Raji (cell line): ENCODE data around the gene AOPEP.

ENCODE experiments used
- POLR2A ChIP-seq: IDR thresholded peaks from 2 replicates; pipeline ENCODE4 v1.6.1; 2011; ENCODE audit warnings: low read depth, low read length, control low read depth; ENCODE audit not compliant: insufficient read depth

AOPEP gene

GRCh38 chr9:94919376-94920098, 193.0 kb downstream of the AOPEP start:
- TF ChIP-seq POLR2A = no peak

DNA sequence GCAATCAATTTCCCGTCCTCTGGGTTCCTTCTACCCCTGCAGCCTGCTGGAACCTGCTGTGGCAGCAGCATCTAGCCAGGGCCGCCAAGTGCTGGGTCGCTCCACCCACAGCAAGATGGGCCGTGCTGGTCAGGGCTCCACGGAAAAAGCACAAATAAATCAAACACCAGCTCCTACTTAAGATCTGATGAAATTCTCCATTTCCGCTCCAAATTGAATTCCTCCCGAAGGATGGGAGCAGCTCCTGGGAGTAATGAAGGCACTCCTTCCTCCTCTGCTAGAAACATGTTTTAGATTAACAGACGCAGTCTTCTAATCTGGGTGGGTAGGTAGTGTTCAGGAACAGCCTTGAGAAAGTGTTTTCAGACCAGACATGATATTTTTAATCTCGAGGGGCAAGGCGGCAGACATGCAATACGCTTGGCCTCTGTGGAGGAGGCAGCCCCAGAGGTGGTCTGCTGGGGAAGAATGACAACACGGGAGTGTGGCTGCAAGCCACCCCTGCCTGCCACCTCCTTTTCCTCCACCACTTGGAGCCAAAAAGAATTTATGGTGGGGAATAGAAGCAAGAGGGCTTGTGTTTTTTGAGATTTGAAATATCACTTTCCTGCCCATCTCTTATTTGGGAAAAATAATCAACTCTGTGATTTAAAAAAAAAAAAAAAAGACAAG, 194.1 kb downstream of the AOPEP start:
- no peak for TF ChIP-seq POLR2A

DNA sequence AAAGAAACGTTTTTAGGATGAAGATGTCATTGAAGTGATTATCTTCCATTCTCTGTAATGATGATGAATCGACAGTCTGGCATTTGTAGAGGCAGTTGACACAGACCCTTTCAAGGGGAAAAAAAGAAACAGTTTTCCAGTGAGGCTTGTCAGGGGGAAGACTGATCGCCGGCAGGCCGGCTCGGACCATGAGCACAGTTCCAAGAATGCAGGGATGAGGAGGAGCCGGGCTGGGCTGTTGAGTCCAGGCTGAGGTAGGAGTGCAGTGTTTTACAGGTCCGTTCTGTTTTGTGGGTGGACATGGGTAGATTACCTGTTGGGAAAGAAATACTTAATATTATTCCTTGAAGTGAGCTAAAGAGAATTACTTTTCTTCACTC, 194.6 kb downstream of the AOPEP start:
- TF ChIP-seq POLR2A = no peak

- no peak for TF ChIP-seq POLR2A
These were observed 195.2 kb downstream of the AOPEP start for GRCh38 chr9:94921656-94922055.

GRCh38 chr9:94922098-94922607, 195.7 kb downstream of the AOPEP start:
- no peak for TF ChIP-seq POLR2A

DNA sequence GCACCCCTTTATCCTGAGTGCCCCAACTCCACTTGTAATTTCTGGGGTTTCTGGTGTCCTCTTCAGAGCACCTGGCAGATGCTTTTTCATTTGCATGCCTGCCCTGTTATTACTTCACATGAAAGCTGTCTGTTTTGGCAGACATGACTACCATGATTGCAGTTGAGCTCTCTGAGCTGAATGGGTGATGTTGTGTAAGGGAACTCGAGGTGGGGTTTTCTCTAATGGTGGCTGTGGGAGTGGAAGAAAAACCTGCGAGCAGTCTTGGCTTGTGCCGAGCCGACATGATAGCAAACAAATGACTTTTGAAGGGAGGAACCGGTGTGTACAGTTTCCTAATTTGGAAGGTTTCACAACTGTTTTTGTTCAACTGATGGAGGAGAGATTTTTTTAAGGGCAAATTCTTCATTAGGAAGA, 196.2 kb downstream of the AOPEP start:
- TF ChIP-seq POLR2A = no peak

DNA sequence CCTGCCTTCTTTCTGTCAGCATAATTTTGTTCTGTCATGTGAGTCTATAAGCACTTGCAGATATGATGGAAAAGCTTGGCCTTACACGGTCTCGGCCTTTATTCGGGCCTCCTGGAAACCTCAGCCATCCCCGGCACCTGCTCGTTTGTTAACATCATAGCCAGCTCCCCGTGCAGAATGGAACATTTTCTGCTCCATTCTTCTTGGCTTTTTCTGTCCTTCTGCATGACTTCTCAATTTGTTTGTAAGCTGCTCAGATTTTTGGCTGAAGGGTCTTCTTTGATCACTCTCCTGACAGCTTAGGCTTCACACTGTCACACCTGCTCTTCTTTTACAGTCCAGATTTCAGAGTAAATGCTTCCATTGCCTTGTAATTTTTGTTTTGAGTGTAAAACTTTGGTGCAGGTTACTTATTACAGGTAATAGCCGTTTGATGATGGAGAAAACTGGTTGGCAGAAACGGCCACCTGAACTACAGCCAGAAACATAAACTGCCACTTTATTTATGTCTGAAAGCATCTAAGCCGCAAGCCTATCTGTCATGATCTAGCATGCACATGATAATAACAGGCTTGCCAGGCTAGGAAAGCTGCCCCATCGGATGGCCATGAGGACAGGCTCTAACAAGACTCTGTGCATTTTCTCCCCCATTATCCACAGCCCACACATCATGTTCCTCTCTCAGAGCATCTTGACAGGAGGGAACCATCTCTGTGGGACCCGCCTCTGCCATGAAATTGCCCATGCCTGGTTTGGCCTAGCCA, 197.0 kb downstream of the AOPEP start:
- TF ChIP-seq POLR2A = no peak

GRCh38 chr9:94925751-94926430, 199.4 kb downstream of the AOPEP start:
- TF ChIP-seq POLR2A = no peak

- TF ChIP-seq POLR2A = no peak
These were observed 199.9 kb downstream of the AOPEP start for GRCh38 chr9:94926431-94926800.

DNA sequence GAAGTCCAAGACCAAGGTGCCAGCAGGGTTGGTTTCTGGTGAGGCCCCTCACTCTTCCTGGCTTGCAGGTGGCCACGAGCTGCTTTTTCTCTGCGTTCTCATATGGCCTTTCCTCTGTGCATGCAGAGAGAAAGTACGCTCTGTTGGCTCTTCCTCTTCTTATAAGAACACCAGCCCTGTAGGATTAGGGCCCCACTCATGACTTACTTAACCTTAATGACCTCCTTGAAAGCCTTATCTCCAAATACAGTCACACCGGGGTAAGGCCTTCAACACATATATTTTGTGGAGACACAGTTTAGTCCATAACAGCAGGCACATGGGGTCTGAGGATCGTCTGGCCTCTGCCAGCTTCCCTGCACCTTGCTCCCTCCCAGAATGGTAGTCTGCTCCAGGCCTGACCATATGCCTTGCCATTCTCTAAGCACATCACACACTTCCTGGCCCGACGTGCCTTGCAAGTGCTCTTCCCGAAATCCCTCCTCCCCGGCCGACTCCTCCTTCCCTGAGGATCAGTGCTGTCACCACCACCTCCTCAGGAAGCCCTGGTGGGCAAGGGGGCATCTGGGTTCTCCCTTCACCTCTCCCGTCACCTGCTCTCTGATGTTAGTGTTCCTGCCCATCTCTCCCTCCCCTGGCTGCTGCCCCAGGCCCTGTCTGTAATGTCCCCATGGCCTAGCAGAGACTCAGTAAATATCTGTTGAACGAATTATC, 200.7 kb downstream of the AOPEP start:
- no peak for TF ChIP-seq POLR2A

GRCh38 chr9:94927762-94928670, 201.5 kb downstream of the AOPEP start:
- TF ChIP-seq POLR2A = no peak

GRCh38 chr9:94928691-94929368, 202.3 kb downstream of the AOPEP start:
- no peak for TF ChIP-seq POLR2A

- no peak for TF ChIP-seq POLR2A
These were observed 202.9 kb downstream of the AOPEP start for GRCh38 chr9:94929369-94929756.
